GM21786 (cell line): ENCODE results near the gene TMIGD1.

Source experiments
- ATAC-seq: cut with Tn5 transposase; IDR thresholded peaks from one replicate; pipeline ENCODE4 v1.9.1; 2021; ENCODE audit not compliant: unreplicated experiment

TMIGD1 gene

GRCh38 chr17:30332057-30332542 is 1.8 kb downstream of the TMIGD1 start:
- peak; percentile 76 for ATAC-seq

GRCh38 chr17:30326809-30327208 is 7.0 kb downstream of the TMIGD1 start:
- ATAC-seq: no peak

GRCh38 chr17:30324723-30325122 is 9.1 kb downstream of the TMIGD1 start:
- ATAC-seq: no peak

GRCh38 chr17:30323895-30324319 is 9.9 kb downstream of the TMIGD1 start:
- peak; percentile 55 for ATAC-seq

GRCh38 chr17:30323262-30323894 is 10.5 kb downstream of the TMIGD1 start:
- ATAC-seq: no peak

GRCh38 chr17:30321314-30321713 is 12.5 kb downstream of the TMIGD1 start:
- no peak for ATAC-seq

GRCh38 chr17:30318155-30318554 is 15.7 kb downstream of the TMIGD1 start:
- no peak for ATAC-seq

- no peak for ATAC-seq
These were observed 17.1 kb downstream of the TMIGD1 start for GRCh38 chr17:30316736-30317135.

GRCh38 chr17:30315106-30315505 is 18.8 kb downstream of the TMIGD1 start:
- ATAC-seq: no peak

- no peak for ATAC-seq
These were observed 19.4 kb downstream of the TMIGD1 start for GRCh38 chr17:30314474-30314873.

GRCh38 chr17:30312226-30312625 is 21.6 kb downstream of the TMIGD1 start:
- no peak for ATAC-seq

- no peak for ATAC-seq
These were observed 23.3 kb downstream of the TMIGD1 start for GRCh38 chr17:30310562-30310961.

GRCh38 chr17:30309591-30309990 is 24.3 kb downstream of the TMIGD1 start:
- ATAC-seq: no peak

- ATAC-seq: no peak
These were observed 25.5 kb downstream of the TMIGD1 start for GRCh38 chr17:30308406-30308805.

- no peak for ATAC-seq
These were observed 29.1 kb downstream of the TMIGD1 start for GRCh38 chr17:30304778-30305177.

GRCh38 chr17:30302241-30302640 is 31.6 kb downstream of the TMIGD1 start:
- ATAC-seq: no peak

GRCh38 chr17:30300818-30301217 is 33.0 kb downstream of the TMIGD1 start:
- no peak for ATAC-seq

- no peak for ATAC-seq
These were observed 34.9 kb downstream of the TMIGD1 start for GRCh38 chr17:30299000-30299399.

GRCh38 chr17:30297715-30298114 is 36.1 kb downstream of the TMIGD1 start:
- no peak for ATAC-seq

GRCh38 chr17:30296499-30297080 is 37.3 kb downstream of the TMIGD1 start:
- ATAC-seq: no peak

GRCh38 chr17:30292286-30292858 is 41.5 kb downstream of the TMIGD1 start:
- ATAC-seq: no peak

GRCh38 chr17:30291543-30292285 is 42.1 kb downstream of the TMIGD1 start, which contains the start of gene BLMH:
TSS of gene BLMH (minus strand) at chr17:30291944. CDS start at chr17:30291819, 125 bp downstream.
- ATAC-seq: peak; percentile 73
